Trophoblast cell (in vitro differentiated cells and primary cell): Measurements from ENCODE around the gene WASHC2C.
"Not testable (repeated sequence)": the region's sequence is repeated elsewhere in the genome, so short reads cannot be mapped to it uniquely, and the experiment has no call there.

ENCODE experiments used
- DNase-seq, 2 donors: peaks; one replicate each; pipeline ENCODE4 v3.0.0-alpha.2; 2016
- H2AFZ ChIP-seq: 2 replicates; pipeline ENCODE4 v1.6.1; 2013; ENCODE audit warnings: low read length, moderate library complexity, mild to moderate bottlenecking; ENCODE audit not compliant: insufficient read depth, poor library complexity
- H2AK5ac ChIP-seq: 2 replicates; pipeline ENCODE4 v1.6.1; 2013; ENCODE audit warnings: mild to moderate bottlenecking, low read length
- H2BK120ac ChIP-seq: 2 replicates; pipeline ENCODE4 v1.6.1; 2013; ENCODE audit warnings: low read length, mild to moderate bottlenecking, moderate library complexity; ENCODE audit not compliant: insufficient read depth, poor library complexity
- H2BK12ac ChIP-seq: 2 replicates; pipeline ENCODE4 v1.6.1; 2013; ENCODE audit warnings: mild to moderate bottlenecking, low read length, moderate library complexity
- H2BK5ac ChIP-seq: 2 replicates; pipeline ENCODE4 v1.6.1; 2013; ENCODE audit warnings: low read length, low read depth, moderate library complexity, mild to moderate bottlenecking; ENCODE audit not compliant: poor library complexity
- H3K14ac ChIP-seq: 2 replicates; pipeline ENCODE4 v1.6.1; 2013; ENCODE audit warnings: mild to moderate bottlenecking, low read length
- H3K18ac ChIP-seq: 2 replicates; pipeline ENCODE4 v1.6.1; 2013; ENCODE audit warnings: mild to moderate bottlenecking, low read length
- H3K23ac ChIP-seq: 2 replicates; pipeline ENCODE4 v1.6.1; 2013; ENCODE audit warnings: low read length
- H3K27ac ChIP-seq: 2 replicates; pipeline ENCODE4 v1.5.1; 2013; ENCODE audit warnings: low read depth, mild to moderate bottlenecking, inconsistent platforms, low read length, moderate library complexity
- H3K27me3 ChIP-seq: 2 replicates; pipeline ENCODE4 v1.6.1; 2013; ENCODE audit warnings: inconsistent platforms, mild to moderate bottlenecking, low read length, moderate library complexity; ENCODE audit not compliant: insufficient read depth
- H3K36me3 ChIP-seq, 2 experiments: 1 replicate in 1 of 2; 2 replicates in 1 of 2; pipeline ENCODE4 v1.6.1; 2013; ENCODE audit warnings: low read length in 2 of 2, mild to moderate bottlenecking in 2 of 2, moderate library complexity in 1 of 2; ENCODE audit not compliant: insufficient read depth in 2 of 2, control insufficient read depth in 1 of 2
- H3K4ac ChIP-seq: 2 replicates; pipeline ENCODE4 v1.6.1; 2013; ENCODE audit warnings: low read depth, mild to moderate bottlenecking, low read length, moderate library complexity
- H3K4me1 ChIP-seq, 2 experiments: 1 replicate in 1 of 2; 2 replicates in 1 of 2; pipeline ENCODE4 v1.6.1; 2013; ENCODE audit warnings: low read length in 2 of 2, mild to moderate bottlenecking in 2 of 2, moderate library complexity in 1 of 2; ENCODE audit not compliant: insufficient read depth in 2 of 2, control insufficient read depth in 1 of 2
- H3K4me2 ChIP-seq: 2 replicates; pipeline ENCODE4 v1.6.1; 2013; ENCODE audit warnings: inconsistent platforms, mild to moderate bottlenecking, low read length, moderate library complexity
- H3K4me3 ChIP-seq: 2 replicates; pipeline ENCODE4 v1.5.1; 2013; ENCODE audit warnings: mild to moderate bottlenecking, low read depth, low read length, inconsistent platforms
- H3K79me1 ChIP-seq: one replicate; pipeline ENCODE4 v1.6.1; 2013; ENCODE audit warnings: low read length
- H3K79me2 ChIP-seq: 2 replicates; pipeline ENCODE4 v1.6.1; 2013; ENCODE audit warnings: low read length, mild to moderate bottlenecking; ENCODE audit not compliant: control insufficient read depth, insufficient read depth, poor library complexity
- H3K9ac ChIP-seq: 2 replicates; pipeline ENCODE4 v1.6.1; 2013; ENCODE audit warnings: mild to moderate bottlenecking, low read length
- H3K9me3 ChIP-seq: 2 replicates; pipeline ENCODE4 v1.6.1; 2013; ENCODE audit warnings: low read depth, mild to moderate bottlenecking, control low read depth, inconsistent platforms, low read length; ENCODE audit not compliant: insufficient read depth
- H4K12ac ChIP-seq: 2 replicates; pipeline ENCODE4 v1.6.1; 2013; ENCODE audit warnings: low read depth, mild to moderate bottlenecking, low read length, moderate library complexity
- H4K8ac ChIP-seq: 2 replicates; pipeline ENCODE4 v1.6.1; 2013; ENCODE audit warnings: low read depth, mild to moderate bottlenecking, low read length, moderate library complexity
- H4K91ac ChIP-seq: one replicate; pipeline ENCODE4 v1.6.1; 2013; ENCODE audit warnings: low read depth, mild to moderate bottlenecking, low read length, moderate library complexity
- WGBS: extraction: QIAGEN DNeasy Blood & Tissue Kit; methylation state at CpG from one replicate; pipeline ENCODE4 v1.1.7; 2013; ENCODE audit warnings: missing lambda C conversion rate; ENCODE audit not compliant: insufficient read length, insufficient coverage; ENCODE audit errors: extremely low coverage; 5-methylcytosine and 5-hydroxymethylcytosine counted together

Gene WASHC2C

DNA sequence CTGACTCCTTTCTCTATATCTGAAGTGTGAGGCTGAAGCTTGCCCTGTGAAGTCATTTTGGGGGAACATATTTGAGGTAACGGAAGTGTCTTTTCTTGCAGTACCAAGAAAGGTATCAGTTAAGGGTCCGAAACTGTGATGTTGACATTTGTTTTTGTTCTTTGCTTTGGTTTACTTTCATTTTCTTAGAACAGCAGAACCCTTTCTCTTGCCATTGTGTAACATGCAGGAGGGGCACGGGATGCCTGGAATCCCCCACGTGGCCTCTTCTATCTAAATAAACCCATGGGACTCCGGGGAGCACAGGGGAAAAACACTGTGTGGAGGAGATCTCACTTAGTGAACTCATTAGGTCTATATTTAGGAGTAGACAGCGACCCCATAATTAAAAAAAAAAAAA lies 34.6 kb downstream of the WASHC2C start:
- H3K27ac ChIP-seq, H2AK5ac ChIP-seq, H3K79me1 ChIP-seq, H2AFZ ChIP-seq, H4K91ac ChIP-seq, DNase-seq, H3K9ac ChIP-seq, H3K18ac ChIP-seq, H3K4me3 ChIP-seq, H4K8ac ChIP-seq, H2BK12ac ChIP-seq, H3K4me2 ChIP-seq, H4K12ac ChIP-seq, H3K14ac ChIP-seq, H3K36me3 ChIP-seq, H3K4ac ChIP-seq, H3K23ac ChIP-seq, H2BK5ac ChIP-seq, H3K9me3 ChIP-seq, H3K27me3 ChIP-seq, H3K79me2 ChIP-seq, H3K4me1 ChIP-seq, H2BK120ac ChIP-seq: not testable (repeated sequence)
- no CpG with 5 or more reads among the region's 6 CpGs for WGBS

DNA sequence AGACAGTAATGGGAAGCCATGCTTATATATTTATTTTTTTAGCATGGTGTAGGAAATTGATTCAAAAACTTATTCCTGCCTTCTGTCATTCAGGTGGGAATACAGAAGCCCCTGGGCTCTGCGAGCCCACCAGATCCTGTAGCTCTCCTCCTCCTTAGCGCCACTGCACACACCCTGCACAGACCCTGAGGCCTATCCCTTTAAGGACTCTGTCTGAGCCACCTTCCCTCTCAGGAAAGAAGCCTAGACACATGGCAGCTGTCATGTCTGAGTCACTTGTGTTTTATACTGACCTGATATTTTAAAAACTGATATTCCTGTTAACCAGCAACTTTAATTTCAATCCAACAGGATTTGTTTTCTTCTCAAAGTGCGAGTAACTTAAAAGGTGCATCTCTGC lies 36.0 kb downstream of the WASHC2C start:
- H3K14ac ChIP-seq, H3K23ac ChIP-seq, H2BK12ac ChIP-seq, H2BK5ac ChIP-seq, H3K27ac ChIP-seq, H3K79me2 ChIP-seq, H3K36me3 ChIP-seq, H3K9ac ChIP-seq, H3K4me2 ChIP-seq, H3K18ac ChIP-seq, H3K4me3 ChIP-seq, H3K9me3 ChIP-seq, H2BK120ac ChIP-seq, H2AK5ac ChIP-seq, H3K27me3 ChIP-seq, H4K12ac ChIP-seq, H4K91ac ChIP-seq, DNase-seq, H3K4ac ChIP-seq, H3K79me1 ChIP-seq, H2AFZ ChIP-seq, H3K4me1 ChIP-seq, H4K8ac ChIP-seq: not testable (repeated sequence)
- no CpG with 5 or more reads among the region's 3 CpGs for WGBS

DNA sequence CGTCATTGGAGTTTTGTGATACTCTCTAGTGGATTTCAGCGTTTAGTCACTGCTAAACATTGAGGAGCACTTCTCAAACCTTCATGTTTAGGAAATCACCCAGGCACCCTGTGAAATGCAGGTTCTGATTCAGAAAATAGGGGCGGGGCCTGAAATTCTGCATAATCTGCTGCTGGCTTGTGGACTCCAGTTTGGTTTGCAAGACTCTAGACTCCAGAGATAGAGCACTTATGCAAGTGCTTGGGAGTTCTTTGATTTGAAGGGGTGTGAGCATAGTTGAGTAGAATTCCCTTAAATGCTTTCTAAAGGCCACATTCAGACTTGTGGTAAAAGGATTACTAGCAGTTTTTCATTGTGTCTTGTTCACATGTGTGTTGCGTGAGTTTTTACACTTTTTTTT lies 41.3 kb downstream of the WASHC2C start:
- H3K14ac ChIP-seq, H4K91ac ChIP-seq, H3K79me1 ChIP-seq, H4K8ac ChIP-seq, H3K18ac ChIP-seq, H3K4me3 ChIP-seq, H4K12ac ChIP-seq, H2AK5ac ChIP-seq, H3K9me3 ChIP-seq, H3K9ac ChIP-seq, H3K4me2 ChIP-seq, H3K4me1 ChIP-seq, H3K27ac ChIP-seq, H2AFZ ChIP-seq, H2BK5ac ChIP-seq, H3K27me3 ChIP-seq, DNase-seq, H3K4ac ChIP-seq, H2BK120ac ChIP-seq, H3K36me3 ChIP-seq, H2BK12ac ChIP-seq, H3K79me2 ChIP-seq, H3K23ac ChIP-seq: not testable (repeated sequence)
- WGBS: no CpG with 5 or more reads among the region's 4 CpGs

DNA sequence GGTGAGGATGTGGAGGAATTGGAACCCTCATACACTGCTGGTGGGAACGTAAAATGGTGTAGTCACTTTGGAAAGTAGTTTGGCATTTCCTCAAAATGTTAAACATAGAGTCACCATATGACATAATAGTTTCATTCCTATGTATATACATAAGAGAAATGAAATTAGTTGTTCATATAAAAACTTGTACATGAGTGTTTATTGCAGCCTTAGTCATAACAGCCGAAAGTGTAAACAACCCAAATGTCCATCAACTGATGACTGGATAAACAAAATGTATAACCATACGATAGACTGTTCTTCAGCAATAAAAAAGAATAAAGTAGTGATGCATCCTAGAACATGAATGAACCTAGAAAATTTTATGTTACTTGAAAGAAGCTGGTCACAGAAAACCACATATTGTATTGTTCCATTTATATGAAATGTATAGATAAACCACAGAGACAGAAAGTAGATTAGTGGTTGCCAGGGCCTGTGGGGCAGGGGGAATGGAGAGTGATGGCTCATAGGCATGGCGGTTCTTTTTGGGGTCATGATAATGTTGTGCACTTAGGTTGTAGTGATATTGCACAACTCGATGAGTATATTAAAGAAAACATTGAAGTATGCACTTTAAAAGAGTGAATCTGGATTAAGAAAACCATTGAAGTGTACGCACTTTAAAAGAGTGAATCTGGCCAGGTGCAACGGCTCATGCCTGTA lies 44.8 kb downstream of the WASHC2C start:
- H4K12ac ChIP-seq, H3K4me2 ChIP-seq, H2AK5ac ChIP-seq, H3K9me3 ChIP-seq, H3K4me1 ChIP-seq, H3K4me3 ChIP-seq, H3K9ac ChIP-seq, H3K14ac ChIP-seq, H4K91ac ChIP-seq, H2BK120ac ChIP-seq, H3K18ac ChIP-seq, H3K36me3 ChIP-seq, H3K23ac ChIP-seq, H3K27me3 ChIP-seq, H3K4ac ChIP-seq, DNase-seq, H2BK12ac ChIP-seq, H3K79me2 ChIP-seq, H4K8ac ChIP-seq, H2AFZ ChIP-seq, H2BK5ac ChIP-seq, H3K27ac ChIP-seq, H3K79me1 ChIP-seq: not testable (repeated sequence)
- WGBS: no CpG with 5 or more reads among the region's 7 CpGs
